ENCODE results near the gene DNAH2. TPM values are rescaled to one million over a fixed set of nuclear protein-coding genes. Genes with fewer than 3 reads are reported as not detected.

Gene DNAH2
- total and polyA plus RNA-seq, 2 of the 13 experiments (the other 11 are each of a cell fraction or from before 2014, with no cell fraction given) = not detected

DNA sequence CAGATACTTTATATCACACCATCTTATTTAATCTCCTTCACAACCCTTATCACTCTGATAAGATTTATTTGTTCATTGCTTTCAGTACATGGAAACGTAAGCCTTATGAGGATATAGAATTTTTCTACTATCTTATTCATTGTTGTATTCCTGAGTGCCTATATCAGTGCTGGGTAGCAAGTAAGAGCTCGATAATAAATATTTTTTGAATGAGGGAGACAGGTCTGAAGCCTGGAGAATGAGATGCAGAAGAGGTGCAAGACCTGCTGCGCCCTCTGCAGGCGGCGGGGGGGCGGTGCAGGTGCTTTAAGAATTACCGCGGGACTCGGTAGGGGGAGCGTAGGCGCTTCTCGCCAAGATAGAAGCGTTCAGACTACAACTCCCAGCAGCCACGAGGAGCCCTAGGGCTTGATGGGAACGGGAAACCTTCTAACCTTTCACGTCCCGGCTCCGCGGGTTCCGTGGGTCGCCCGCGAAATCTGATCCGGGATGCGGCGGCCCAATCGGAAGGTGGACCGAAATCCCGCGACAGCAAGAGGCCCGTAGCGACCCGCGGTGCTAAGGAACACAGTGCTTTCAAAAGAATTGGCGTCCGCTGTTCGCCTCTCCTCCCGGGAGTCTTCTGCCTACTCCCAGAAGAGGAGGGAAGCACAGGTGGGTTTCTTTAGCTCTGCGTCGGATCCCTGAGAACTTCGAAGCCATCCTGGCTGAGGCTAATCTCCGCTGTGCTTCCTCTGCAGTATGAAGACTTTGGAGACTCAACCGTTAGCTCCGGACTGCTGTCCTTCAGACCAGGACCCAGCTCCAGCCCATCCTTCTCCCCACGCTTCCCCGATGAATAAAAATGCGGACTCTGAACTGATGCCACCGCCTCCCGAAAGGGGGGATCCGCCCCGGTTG is 29.4 kb upstream of the DNAH2 start, which contains the start of gene WRAP53 (continued):
- TF ChIP-seq, protein P1, sequence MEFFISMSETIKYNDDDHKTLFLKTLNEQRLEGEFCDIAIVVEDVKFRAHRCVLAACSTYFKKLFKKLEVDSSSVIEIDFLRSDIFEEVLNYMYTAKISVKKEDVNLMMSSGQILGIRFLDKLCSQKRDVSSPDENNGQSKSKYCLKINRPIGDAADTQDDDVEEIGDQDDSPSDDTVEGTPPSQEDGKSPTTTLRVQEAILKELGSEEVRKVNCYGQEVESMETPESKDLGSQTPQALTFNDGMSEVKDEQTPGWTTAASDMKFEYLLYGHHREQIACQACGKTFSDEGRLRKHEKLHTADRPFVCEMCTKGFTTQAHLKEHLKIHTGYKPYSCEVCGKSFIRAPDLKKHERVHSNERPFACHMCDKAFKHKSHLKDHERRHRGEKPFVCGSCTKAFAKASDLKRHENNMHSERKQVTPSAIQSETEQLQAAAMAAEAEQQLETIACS (CRISPR knock-in tag; IDR thresholded peaks at IDR 0.05) = no peak
- TF ChIP-seq SP2 (CRISPR knock-in tag; IDR thresholded peaks at IDR 0.05) (0 out of 2 replicates have a peak, but pooled peaks have one; percentile 26), ATRX (CRISPR knock-in tag; IDR thresholded peaks at IDR 0.05; ENCODE audit: borderline replicate concordance) (no peak), ZNF431 (CRISPR knock-in tag; IDR thresholded peaks at IDR 0.05; ENCODE audit: borderline replicate concordance, low read depth) (no peak), ZNF501 (CRISPR knock-in tag; IDR thresholded peaks at IDR 0.05) (peak; percentile 78), KDM4B (CRISPR knock-in tag; IDR thresholded peaks at IDR 0.05) (no peak), ZNF468 (CRISPR knock-in tag; IDR thresholded peaks at IDR 0.05) (no peak), KLF13 (CRISPR knock-in tag; IDR thresholded peaks at IDR 0.05) (no peak), ZKSCAN1 (IDR thresholded peaks at IDR 0.05; ENCODE audit: low read length) (no peak), ARNT (IDR thresholded peaks at IDR 0.05) (no peak), HDAC2 (CRISPR knock-in tag; IDR thresholded peaks at IDR 0.05) (peak; percentile 79)
- TF ChIP-seq, protein P2, sequence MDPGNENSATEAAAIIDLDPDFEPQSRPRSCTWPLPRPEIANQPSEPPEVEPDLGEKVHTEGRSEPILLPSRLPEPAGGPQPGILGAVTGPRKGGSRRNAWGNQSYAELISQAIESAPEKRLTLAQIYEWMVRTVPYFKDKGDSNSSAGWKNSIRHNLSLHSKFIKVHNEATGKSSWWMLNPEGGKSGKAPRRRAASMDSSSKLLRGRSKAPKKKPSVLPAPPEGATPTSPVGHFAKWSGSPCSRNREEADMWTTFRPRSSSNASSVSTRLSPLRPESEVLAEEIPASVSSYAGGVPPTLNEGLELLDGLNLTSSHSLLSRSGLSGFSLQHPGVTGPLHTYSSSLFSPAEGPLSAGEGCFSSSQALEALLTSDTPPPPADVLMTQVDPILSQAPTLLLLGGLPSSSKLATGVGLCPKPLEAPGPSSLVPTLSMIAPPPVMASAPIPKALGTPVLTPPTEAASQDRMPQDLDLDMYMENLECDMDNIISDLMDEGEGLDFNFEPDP (CRISPR knock-in tag; conservative IDR thresholded peaks at IDR 0.05) = no peak
- TF ChIP-seq, protein P3, sequence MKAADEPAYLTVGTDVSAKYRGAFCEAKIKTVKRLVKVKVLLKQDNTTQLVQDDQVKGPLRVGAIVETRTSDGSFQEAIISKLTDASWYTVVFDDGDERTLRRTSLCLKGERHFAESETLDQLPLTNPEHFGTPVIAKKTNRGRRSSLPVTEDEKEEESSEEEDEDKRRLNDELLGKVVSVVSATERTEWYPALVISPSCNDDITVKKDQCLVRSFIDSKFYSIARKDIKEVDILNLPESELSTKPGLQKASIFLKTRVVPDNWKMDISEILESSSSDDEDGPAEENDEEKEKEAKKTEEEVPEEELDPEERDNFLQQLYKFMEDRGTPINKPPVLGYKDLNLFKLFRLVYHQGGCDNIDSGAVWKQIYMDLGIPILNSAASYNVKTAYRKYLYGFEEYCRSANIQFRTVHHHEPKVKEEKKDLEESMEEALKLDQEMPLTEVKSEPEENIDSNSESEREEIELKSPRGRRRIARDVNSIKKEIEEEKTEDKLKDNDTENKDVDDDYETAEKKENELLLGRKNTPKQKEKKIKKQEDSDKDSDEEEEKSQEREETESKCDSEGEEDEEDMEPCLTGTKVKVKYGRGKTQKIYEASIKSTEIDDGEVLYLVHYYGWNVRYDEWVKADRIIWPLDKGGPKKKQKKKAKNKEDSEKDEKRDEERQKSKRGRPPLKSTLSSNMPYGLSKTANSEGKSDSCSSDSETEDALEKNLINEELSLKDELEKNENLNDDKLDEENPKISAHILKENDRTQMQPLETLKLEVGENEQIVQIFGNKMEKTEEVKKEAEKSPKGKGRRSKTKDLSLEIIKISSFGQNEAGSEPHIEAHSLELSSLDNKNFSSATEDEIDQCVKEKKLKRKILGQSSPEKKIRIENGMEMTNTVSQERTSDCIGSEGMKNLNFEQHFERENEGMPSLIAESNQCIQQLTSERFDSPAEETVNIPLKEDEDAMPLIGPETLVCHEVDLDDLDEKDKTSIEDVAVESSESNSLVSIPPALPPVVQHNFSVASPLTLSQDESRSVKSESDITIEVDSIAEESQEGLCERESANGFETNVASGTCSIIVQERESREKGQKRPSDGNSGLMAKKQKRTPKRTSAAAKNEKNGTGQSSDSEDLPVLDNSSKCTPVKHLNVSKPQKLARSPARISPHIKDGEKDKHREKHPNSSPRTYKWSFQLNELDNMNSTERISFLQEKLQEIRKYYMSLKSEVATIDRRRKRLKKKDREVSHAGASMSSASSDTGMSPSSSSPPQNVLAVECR (CRISPR knock-in tag; IDR thresholded peaks at IDR 0.05; ENCODE audit: borderline replicate concordance) = peak; percentile 84
- TF ChIP-seq, protein P4, sequence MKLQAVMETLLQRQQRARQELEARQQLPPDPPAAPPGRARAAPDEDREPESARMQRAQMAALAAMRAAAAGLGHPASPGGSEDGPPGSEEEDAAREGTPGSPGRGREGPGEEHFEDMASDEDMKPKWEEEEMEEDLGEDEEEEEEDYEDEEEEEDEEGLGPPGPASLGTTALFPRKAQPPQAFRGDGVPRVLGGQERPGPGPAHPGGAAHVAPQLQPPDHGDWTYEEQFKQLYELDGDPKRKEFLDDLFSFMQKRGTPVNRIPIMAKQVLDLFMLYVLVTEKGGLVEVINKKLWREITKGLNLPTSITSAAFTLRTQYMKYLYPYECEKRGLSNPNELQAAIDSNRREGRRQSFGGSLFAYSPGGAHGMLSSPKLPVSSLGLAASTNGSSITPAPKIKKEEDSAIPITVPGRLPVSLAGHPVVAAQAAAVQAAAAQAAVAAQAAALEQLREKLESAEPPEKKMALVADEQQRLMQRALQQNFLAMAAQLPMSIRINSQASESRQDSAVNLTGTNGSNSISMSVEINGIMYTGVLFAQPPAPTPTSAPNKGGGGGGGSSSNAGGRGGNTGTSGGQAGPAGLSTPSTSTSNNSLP (IDR thresholded peaks at IDR 0.05; ENCODE audit: low read depth, low read length) = peak; percentile 46; the same call in 1 of the 2 replicates
- TF ChIP-seq, protein P5, sequence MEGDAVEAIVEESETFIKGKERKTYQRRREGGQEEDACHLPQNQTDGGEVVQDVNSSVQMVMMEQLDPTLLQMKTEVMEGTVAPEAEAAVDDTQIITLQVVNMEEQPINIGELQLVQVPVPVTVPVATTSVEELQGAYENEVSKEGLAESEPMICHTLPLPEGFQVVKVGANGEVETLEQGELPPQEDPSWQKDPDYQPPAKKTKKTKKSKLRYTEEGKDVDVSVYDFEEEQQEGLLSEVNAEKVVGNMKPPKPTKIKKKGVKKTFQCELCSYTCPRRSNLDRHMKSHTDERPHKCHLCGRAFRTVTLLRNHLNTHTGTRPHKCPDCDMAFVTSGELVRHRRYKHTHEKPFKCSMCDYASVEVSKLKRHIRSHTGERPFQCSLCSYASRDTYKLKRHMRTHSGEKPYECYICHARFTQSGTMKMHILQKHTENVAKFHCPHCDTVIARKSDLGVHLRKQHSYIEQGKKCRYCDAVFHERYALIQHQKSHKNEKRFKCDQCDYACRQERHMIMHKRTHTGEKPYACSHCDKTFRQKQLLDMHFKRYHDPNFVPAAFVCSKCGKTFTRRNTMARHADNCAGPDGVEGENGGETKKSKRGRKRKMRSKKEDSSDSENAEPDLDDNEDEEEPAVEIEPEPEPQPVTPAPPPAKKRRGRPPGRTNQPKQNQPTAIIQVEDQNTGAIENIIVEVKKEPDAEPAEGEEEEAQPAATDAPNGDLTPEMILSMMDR (CRISPR knock-in tag; IDR thresholded peaks at IDR 0.05) = peak; percentile 94
- TF ChIP-seq, protein P6, sequence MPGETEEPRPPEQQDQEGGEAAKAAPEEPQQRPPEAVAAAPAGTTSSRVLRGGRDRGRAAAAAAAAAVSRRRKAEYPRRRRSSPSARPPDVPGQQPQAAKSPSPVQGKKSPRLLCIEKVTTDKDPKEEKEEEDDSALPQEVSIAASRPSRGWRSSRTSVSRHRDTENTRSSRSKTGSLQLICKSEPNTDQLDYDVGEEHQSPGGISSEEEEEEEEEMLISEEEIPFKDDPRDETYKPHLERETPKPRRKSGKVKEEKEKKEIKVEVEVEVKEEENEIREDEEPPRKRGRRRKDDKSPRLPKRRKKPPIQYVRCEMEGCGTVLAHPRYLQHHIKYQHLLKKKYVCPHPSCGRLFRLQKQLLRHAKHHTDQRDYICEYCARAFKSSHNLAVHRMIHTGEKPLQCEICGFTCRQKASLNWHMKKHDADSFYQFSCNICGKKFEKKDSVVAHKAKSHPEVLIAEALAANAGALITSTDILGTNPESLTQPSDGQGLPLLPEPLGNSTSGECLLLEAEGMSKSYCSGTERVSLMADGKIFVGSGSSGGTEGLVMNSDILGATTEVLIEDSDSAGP (CRISPR knock-in tag; IDR thresholded peaks at IDR 0.05; ENCODE audit: borderline replicate concordance) = no peak; the same call in 1 of the 2 replicates
